NCI-H1694 (cell line): ENCODE results near the gene SERPINB4.
"Not testable (repeated sequence)": the region's sequence is repeated elsewhere in the genome, so short reads cannot be mapped to it uniquely, and the experiment has no call there.

Source experiments
- DNase-seq: peaks from one replicate; lab custom pipeline; 2025; lab: John Stamatoyannopoulos, UW

Gene SERPINB4

DNA sequence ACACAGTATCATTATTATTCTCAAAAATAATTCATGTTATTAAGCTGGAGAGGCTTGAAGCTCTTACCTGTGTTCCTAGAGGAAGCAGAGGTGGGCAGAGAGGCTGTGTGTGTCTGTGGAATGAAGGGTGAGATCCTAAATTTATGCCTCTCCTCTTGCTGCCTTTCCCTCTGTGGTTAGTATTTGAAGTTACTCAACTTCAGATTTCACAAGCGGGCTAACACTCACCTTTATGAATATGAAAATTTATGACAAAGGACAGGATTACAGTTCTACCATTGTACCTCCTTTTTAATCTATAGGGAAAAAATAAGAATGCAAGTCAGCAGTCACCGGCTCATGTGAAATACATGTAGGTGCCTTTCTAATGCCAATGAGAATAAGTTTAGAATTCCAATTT, at the start of gene SERPINB4:
TSS of gene SERPINB4 (minus strand) at position 115 of the 400 bp plus-strand sequence. CDS start 679 bp downstream, outside the sequence.
- DNase-seq: not testable (repeated sequence)

DNA sequence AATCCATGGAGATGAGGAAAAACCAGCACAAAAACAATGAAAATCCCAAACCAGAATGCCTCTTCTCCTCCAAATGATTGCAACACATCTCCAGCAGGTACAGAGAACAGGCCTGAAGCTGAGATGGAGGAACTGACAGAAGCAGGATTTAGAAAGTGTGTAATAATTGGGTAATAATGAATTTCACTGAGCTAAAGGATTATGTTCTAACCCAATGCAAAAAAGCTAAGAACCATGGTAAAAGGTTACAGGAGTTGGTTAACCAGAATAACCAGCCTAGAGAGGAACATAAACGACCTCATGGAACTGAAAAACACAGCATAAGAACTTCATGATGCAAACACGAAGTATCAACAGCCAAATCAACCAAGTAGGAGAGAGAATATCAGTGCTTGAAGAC, 45.0 kb upstream of the SERPINB4 start:
- DNase-seq: no peak

DNA sequence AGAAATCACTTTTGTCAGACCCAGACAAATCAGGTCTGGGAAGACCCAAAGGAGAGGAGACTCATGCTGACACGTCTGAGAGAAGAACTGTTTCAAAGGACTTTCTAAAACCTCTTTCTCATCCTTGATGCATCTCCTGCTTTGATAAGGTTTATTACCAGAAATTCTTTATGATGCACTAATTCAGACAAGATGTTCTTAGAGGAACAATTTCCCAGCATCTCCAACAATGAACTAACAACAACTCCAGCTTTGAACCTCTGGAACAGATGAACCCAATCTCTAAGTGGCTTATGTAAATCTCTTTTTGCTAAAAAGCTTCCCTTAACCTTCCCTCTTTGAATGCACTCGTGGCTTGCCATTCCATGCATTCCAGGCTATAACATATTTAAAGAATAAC, 42.8 kb upstream of the SERPINB4 start:
- no peak for DNase-seq

DNA sequence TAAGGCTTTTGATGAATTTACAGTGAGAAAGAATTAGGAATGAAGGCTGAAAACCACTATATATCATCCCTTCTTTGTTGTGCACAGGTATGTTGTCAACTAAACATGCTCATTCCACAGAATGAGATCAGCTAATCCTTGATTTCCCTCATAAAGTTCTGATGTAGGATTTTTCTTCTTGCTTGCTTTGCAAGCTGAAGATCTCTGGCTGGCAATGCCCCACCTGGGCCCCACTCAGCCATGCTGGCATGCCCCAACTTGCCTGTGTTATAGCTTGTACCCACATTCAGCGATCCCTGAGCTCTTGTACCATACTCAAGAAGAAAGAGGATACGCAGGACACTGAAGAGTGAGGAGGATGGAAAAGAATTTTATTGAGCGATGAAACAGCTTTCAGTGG, 40.7 kb upstream of the SERPINB4 start:
- DNase-seq: no peak

DNA sequence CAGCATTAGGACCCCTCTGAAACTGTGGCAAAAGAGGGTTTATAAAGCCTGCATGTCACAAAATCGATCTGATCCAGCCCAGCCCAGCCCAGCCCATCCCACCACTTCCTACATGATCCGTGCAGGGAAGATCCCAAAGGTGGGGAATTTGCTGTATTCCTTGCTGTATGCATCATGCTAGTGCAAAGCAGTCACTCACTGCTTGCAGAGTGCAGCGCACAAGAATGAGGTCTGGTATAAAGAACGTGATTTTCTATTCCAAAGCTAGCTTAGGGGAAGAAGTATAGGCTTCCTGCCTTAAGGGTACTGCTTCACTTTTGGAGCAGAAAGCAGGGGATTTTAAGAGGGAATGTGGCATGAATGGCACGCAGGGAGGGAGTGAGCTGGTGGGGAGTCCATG, 39.8 kb upstream of the SERPINB4 start:
- DNase-seq: no peak

DNA sequence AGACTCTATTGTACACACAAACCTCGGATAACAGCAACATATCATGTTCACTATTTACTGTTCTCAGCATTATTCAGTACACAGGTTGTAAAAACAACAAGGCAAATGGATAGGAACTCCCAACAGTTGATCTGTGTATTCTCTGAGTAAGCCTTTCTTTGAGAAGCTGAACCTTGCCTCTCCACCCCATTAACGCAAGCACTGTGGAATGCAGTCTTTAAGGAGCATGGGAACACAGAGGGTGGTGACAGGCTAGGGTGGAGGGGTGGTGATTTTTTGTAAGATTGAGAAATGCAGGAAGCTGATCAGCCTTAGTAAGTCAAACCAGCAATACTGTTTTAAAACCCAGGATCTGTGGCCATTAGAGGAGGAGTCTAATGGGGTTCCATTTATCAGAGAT, 39.1 kb upstream of the SERPINB4 start:
- DNase-seq: no peak

DNA sequence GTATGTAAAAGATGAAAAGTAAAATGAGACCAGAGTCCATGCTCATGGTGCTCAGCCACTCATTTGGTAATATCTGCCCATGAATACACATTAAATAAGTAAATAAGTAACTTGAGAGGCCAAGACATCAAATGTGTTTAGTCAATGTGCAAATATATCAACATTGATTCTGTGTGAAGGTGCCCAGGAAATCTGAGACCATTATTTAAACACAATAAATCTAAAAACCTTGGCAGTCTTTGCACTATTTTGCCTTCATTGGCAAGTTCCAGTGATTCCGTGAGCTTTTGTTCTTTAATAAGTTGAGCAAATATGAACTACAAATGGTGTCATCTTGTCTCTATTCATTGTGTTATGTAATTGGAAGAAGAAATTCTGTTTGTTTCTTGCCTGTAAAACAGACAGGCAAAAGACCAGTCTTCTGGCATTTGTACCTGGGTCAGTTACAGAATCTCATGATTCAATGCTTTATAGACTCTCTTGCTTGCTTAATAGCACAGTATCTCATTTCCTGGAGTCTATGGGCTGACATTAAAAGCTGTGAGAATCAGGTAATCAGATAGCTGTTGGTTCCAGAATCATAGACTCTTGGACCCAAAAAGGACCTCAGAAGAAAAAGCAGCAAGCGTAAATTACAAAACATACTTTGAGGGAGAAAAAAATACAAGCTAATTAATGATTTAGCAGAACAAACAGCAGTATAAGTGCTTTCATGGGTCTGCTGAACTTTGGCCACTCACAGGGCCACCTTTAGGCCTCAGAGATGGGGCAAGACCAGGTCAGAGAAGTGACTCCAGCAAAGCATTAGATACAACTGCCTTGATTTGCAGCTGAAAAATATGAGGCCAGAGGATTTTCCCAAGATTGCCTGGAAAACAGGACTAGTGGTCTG, 37.6 kb upstream of the SERPINB4 start:
- DNase-seq: no peak

DNA sequence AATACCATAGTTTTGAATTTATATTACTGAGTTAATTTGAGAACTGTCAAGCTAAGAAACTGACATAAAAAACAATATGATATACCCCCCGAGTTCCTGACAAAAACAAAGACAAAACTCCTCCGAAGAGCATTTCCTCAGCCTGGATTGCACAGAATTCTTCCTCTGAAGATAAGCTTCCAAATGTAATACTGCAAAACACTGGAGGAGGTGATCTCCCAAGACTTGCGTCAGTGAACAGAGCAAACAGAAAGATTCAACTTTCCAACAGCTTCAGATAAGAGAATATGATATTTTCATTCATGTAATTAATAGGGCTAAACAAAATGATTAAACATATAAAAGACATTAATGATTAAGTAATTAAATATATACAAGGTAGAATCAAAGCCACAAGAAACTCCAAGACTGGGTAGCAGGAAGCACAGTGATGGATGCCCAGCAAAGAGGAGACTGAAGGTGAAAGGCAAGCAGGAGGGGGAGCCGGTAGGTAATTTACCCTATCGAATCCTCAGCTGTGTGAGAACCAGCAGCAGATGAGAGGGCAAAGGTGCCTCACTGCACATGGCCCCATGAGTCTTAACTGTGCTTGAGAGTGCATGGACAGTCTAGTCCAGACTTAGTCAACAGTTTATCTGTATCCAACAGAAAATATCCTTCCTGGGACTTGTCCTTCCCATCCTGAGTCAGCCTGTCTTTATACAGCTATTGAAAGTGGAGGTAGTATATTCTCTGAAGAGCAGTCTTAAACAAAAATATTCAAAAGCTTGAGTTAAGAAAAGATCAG, 36.0 kb upstream of the SERPINB4 start:
- DNase-seq: no peak

DNA sequence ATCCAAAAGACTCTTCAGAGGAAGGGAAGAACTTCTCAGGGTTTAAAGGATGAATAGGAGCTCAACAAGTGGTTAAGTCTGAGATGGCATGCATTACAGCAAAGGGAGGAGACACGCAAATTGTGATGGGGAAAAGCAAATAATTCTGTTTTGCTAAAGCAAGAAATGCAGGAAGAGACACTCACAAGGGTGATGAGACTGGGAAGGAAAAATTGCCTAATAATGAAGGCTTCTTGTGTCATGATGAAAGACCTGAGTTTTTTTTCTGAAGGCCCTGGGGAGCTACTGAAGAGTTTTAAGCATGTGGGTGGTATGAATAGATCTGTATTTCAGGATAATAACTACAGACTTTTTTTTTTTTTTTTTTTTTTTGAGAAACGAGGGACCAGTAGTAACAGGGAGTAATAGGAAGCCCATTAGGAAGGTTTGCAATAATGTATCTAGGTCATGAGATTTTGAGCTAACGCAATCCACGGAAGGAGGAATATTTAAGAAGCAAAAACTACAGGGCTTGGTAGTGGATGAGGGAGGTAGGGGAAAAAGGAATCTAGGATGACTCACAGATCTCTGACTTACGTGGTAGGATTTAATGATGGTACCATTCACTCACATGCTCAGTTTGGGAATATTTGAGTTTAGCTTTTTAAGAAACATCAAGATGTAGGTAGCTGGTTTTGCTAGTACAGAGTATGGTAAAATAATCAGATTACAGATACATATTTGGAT, 33.6 kb upstream of the SERPINB4 start:
- DNase-seq: no peak

DNA sequence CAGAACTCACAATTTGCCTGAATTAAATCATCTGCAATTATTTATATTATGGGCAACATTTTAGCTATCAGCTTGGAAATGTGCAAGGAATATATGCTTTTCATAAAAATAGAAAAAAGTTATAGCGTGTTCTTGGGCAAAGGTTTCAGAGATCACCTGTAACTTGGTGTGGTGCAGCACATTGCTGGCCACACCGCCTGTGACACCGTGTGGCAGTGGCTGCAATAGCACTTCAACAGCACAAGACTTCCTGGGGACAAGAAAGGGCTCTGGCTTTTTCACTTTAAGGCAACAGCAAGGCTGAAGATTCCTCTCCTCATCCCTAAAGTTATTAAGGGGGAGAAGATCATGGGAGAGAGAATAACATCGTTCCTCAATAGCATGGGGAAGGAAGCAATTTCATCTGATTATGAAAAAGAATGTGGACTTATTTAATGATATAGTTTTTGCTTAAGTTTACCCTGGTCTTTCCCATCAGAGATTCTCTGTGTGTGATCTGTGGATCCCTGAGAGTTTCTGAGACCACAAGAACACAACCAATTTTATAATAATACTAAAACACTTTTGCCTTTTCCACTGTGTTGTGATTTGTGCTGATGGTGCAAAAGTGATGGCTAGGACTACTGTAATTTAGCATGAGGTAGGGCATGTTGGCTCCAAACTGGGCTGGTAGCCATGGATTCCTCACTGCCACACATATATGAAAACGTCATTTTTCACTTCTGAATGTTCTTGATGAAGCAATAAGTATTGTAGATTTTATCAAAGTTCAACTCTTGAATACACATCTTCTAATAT, 32.7 kb upstream of the SERPINB4 start:
- DNase-seq: peak; percentile 0

DNA sequence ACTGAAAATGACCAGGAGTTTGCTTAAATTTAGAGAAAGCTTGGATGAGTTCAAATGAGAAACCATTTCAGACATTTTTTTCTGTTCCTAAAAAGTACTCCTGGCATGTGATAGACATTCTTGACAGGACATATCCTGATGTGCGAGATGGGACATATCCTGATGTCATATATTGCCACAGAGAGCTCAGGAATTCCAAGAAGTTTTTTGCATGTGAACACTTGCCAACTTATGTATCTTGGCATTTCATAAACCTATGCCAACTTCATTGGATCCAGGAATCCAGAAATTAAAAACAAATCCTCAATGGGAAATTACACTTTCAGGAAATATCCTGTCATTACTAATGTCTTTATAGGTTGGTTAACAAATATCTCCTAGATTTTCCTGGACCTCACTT, 20.5 kb upstream of the SERPINB4 start:
- DNase-seq: no peak

DNA sequence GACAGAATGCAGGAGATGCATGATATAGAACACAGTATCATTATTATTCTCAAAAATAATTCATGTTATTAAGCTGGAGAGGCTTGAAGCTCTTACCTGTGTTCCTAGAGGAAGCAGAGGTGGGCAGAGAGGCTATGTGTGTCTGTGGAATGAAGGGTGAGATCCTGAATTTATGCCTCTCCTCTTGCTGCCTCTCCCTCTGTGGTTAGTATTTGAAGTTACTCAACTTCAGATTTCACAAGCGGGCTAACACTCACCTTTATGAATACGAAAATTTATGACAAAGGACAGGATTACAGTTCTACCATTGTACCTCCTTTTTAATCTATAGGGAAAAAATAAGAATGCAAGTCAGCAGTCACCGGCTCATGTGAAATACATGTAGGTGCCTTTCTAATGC, 17.7 kb upstream of the SERPINB4 start, which contains the start of gene SERPINB3:
TSS of gene SERPINB3 (minus strand) at position 144 of the 400 bp plus-strand sequence. CDS start 677 bp downstream, outside the sequence.
- DNase-seq: not testable (repeated sequence)

DNA sequence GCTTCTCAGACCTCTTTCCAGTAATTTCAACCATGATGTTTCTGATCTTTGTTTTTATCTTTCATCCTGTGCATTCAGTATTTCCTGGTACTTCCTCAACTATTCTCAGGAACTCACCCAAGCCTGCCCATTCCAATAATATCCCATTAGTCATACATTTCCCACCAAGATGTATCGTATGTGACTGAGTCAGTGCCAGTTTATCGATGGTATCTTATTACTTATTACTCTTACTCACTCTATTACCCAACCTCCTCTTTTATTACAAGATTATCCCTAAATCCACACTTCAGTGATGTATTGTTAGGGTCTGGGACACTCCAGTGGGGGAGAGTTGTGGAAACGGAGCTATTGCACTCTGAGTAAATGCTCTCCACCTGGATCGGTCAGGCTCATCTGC, 14.9 kb upstream of the SERPINB4 start:
- DNase-seq: not testable (repeated sequence)

DNA sequence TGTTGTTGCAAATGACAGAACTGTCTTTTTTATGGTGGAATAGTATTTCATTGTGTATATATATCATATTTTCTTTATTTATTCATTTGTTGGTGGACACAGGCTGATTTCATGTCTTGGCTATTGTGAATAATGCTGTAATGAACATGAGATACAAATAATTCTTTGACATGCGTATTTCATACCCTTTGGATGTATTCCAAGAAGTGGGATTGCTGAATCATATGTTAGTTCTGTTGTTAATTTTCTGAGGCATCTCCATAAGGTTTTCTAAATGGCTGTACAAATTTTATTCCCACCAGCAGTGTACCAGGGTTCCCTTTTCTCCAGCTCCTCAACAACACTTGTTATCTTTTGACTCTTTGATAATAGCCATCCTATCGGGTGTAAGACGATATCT, 6.2 kb upstream of the SERPINB4 start:
- DNase-seq: not testable (repeated sequence)

DNA sequence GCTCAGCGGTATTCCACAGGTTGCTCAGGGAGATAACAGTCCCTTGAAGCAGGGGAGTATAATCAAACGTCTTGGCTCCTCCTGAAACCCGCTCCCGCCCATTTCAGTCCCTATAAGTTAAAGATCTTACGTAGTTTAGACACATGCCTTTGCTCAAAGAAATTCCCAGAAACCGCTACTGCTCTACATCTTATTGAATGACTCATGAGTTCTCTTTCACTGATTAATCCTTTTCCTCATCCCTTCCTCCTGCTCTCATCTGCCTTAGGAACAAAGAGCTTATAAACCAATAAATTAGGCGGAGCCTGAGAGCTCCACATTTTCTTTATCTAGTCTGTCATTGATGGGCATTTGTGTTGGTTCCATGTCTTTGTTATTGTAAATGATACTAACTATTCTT, 4.2 kb upstream of the SERPINB4 start:
- DNase-seq: no peak

DNA sequence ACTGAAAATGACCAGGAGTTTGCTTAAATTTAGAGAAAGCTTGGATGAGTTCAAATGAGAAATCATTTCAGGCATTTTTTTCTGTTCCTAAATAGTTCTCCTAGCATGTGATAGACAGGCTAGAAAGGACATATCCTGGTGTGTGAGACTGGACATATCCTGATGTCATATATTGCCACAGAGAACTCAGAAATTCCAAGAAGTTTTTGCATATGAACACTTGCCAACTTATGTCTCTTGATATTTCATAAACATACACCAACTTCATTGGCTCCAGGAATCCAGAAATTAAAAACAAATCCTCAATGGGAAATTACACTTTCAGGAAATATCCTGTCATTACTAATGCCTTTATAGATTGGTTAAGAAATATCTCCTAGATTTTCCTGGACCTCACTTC, 2.9 kb upstream of the SERPINB4 start:
- no peak for DNase-seq

DNA sequence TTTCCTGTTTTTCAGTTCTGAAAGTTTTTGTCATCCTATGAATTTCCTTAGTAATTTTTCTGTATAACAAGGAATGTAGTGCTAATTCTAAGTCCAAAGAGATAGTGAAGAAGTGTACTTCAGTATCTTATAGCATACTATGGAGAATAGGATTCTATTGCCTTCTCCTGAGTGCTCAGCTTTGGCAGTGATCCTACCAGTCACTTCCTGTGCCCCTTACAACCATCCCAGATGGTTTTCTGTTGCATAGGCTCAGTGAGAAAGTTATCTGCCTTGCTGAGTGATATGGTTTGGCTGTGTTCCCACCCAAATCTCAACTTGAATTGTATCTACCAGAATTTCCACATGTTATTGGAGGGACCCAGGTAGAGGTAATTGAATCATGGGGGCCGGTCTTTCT, 638 bp upstream of the SERPINB4 start:
- DNase-seq: not testable (repeated sequence)

DNA sequence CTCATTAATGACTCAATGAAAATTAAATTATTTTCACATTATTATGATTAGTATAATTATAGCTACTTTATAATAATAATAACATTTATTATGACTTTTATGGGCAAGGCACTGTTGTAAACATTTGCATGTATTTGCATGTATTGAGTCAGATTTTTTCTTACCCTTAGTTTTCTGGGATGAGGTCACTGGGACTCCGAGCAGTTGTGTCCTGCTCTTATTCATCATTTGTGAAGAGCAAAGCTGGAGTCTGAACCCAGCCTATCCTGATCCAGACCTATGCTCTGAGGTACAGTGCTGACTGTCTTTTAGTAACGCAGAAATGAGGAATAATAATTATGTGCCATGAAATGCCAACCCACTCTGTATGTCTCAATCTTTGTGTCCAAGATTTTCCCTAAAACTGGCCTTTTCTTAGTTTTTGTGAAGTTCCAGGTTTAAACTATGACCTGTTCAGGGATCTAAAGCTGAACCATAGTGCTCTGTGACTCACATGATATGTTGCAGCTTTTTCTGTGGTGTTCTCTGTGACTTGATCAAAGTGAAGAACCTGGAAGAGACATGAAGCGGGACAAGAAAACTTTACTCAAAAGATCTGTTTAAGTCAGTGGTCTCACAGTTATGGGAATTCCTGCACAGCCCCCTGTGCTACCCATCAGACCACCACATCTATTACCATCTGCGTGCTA, 1.2 kb downstream of the SERPINB4 start:
- not testable (repeated sequence) for DNase-seq

DNA sequence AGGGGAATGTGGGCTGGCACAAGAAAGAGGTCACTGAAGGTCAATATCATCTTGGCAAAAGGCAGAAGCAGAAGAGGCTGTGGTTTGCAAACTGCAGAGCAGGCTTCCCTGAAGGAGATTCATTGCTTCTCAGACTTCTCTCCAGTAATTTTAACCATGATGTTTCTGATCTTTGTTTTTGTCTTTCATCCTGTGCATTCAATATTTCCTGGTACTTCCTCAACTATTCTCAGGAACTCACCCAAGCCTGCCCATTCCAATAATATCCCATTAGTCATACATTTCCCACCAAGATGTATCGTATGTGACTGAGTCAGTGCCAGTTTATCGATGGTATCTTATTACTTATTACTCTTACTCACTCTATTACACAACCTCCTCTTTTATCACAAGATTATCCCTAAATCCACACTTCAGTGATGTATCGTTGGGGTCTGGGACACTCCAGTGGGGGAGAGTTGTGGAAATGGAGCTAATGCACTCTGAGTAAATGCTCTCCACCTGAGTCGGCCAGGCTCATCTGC, 2.8 kb downstream of the SERPINB4 start:
- DNase-seq: not testable (repeated sequence)

DNA sequence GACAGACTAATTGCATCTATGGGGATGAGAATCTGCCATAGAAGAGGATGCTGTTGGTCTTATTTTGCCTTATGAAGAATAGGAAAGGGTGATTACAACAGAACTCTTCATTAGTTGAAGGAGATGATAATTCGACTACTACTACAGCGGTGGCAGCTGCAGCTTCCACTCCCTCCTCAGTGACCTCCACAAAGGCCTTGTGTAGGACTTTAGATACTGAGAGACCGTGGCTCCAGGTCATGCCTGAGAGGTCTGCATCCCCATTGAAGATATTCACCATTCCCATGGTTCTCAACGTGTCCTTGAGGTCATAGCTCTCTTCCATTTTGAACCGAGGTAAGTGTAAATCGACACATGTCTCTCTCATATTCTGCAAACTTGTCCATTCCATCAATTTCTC, 6.4 kb downstream of the SERPINB4 start:
- DNase-seq: no peak

DNA sequence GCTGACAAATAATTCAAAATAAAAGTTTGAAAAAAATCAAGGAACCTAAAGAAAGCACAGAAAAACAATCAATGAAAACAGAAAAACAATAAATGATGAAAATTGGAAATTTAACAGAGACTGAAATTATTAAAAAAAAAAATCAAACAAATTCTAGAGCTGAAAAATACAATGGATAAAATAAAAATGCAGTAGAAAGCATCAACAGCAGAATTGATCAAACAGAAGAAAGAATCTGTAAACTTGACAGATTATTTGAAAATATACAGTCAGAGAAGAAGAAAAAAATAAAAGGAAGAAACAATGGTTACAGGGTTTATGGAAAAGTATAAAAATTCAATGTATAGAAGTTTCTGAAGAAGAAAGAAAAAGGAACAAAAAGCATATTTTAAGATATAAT, 16.2 kb downstream of the SERPINB4 start:
- DNase-seq: no peak
